HL-60/S4 treated with phorbol 12-myristate 13-acetate at 8.2 ng/mL for 4 days and 3 days (cell line): Measurements from ENCODE around the gene NSG1.

Experiments used
- in situ Hi-C: fragments of 300-500 bp; cut with MboI; formaldehyde crosslinking; loops from 2 replicates; pipeline ENCODE4 v1.15.0; 2022; ENCODE audit warnings: low sequenced_read_pairs

The NSG1 gene

GRCh38 chr4:4428966-4429875, 42.3 kb downstream of the NSG1 start:
- in situ Hi-C loops = no loop called here

GRCh38 chr4:4430492-4431195, 43.7 kb downstream of the NSG1 start:
- in situ Hi-C loops = no loop called here

- in situ Hi-C loops = no loop called here
These were observed 45.6 kb downstream of the NSG1 start for GRCh38 chr4:4432341-4433125.

GRCh38 chr4:4433941-4434340, 47.0 kb downstream of the NSG1 start:
- in situ Hi-C loops = no loop called here

GRCh38 chr4:4436244-4436823, 49.4 kb downstream of the NSG1 start:
- in situ Hi-C loops = no loop called here

- in situ Hi-C loops = no loop called here
These were observed 51.0 kb downstream of the NSG1 start for GRCh38 chr4:4437798-4438470.

- in situ Hi-C loops = no loop called here
These were observed 52.0 kb downstream of the NSG1 start for GRCh38 chr4:4438891-4439290.

GRCh38 chr4:4439782-4440181, 52.9 kb downstream of the NSG1 start:
- in situ Hi-C loops = no loop called here

DNA sequence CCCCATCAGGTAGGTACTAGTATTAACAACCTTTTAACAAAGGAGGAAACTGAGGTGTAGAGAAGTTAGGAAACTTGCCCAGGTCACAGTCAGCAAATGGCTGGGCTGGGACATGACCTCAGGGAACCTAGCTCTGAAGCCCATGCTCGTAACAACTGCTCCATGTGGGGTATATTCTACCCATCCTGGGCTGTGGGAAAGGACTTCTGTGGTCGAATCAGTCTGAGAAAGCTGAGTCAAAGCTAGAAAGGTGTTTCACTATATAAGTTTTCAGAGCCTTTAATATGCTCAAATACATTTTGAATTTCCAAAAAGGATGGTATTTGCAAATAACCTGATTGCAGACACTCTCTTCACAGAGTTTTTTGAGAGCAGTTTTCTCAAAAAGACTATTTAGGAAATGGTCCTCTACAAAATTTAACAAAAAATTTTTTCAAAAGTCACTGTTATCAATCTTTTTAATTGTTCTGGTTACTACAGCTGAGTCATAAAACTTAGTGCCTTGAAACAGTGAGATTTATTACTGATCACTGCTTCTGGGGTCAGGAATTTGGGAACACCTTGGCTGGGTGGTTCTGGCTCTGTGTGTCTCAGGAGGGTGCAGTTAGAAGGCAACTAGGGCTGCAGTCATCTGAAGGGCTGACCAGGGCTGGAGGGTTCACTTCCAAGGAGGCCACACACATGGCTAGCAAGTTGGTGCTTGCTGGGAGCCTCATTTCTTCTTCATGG, 53.6 kb downstream of the NSG1 start:
- in situ Hi-C loops = no loop called here

GRCh38 chr4:4443821-4444220, 56.9 kb downstream of the NSG1 start:
- in situ Hi-C loops = no loop called here

- in situ Hi-C loops = no loop called here
These were observed 59.5 kb downstream of the NSG1 start for GRCh38 chr4:4446434-4446833.

DNA sequence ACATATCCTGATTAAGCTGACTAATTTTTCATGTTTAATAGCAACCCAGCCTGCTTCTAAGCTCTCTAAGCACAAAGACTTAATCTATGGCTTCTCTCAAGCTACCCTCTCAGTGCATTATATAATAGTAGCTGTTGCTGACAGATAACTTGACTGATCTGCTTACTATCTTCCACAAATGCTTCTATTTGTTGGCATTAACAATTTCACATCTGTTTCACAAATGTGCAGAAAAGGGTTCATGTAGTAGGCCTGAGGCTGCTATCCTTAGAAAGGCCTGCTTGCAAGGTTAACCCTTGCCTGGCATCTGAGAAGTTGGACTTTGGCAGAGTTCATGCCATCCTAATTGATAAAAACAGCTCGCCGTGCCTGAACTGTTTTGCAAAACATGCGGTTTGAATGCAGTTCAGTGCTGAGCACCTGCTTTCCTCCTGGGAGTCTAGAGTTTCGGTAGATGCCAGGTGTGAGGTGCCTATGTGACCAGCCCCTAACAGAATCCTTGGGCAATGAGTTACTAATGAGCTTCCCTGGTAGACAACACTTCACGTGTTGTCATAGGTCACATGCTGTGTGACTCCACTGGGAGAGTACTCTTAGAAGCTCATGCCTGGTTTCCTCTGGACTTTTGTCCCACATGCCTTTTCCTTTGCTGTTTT, 68.4 kb downstream of the NSG1 start:
- in situ Hi-C loops = no loop called here

DNA sequence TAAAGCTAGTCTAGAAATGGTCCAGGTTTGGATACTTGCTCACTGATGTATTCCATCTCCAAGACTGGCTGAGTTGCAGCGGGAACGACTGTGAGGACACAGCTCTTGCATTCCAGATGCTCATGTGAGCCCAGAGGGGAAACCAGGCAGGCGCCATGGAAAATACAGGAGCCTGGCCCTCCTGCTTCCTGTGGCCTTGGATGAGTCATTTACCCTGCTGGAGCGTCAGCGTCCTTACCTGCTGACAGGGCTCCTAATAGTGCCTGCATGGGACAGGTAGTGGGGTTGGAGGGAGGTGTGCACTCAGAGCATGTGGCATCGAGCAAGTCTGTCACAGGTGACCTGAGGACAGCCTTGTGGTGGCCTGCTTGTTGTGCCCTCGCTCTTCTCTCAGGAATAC, 69.4 kb downstream of the NSG1 start:
- in situ Hi-C loops = no loop called here

GRCh38 chr4:4456816-4457578, 70.1 kb downstream of the NSG1 start:
- in situ Hi-C loops = no loop called here

DNA sequence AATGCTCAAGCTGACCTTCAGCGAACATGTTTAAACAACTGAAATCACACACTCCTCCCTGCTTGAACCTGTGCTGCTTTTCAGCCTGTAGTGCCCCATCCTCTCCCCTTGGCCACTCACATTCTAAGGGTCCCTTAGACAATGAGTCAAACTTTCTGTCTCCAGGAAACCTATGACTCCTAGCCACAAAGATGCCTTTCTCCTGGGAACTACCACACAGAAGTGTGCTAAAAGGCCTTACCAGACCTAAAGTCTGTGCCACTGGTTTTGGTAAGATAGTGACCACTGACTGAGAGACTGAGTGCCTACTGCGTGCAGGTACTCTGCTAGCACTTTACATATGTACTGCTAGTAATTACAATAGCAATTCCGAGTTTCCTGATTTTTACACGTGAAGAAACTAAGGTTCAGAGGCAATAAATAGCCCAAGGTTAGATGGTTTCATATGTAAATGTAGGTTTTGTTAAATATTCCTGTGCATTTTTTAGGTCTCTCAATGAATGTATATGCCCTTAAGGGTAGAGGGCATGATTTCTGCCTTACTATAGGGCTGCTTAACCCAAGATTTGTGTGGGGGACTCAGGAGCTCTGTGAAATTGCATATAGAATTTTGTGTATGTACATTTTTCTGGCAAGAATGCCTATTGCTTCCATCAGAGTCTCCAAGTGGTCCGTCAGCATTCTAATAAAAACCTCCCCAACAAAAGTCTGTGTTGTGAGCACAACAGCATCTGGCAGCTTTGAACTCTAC, 71.1 kb downstream of the NSG1 start:
- in situ Hi-C loops = no loop called here

DNA sequence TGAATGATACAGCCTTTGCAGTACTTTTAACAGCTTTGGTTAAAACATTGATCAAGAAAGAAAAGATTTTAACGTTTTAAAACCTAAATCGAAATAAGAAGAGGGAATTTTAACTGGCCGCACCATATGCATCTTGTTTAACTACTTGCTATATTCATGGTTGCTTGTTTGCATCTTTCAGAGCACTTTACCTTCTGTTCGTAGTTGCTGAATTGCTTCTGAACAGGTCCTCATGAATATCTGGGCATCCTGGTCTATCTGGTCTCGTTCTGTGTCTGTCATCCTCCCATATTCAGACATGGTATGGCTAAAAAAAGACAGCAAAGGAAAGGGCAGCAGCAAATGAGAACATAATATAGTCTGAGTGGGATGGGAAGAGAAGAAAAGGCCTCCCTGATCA, 72.3 kb downstream of the NSG1 start:
- in situ Hi-C loops = no loop called here

- in situ Hi-C loops = no loop called here
These were observed 73.9 kb downstream of the NSG1 start for GRCh38 chr4:4460759-4461158.

DNA sequence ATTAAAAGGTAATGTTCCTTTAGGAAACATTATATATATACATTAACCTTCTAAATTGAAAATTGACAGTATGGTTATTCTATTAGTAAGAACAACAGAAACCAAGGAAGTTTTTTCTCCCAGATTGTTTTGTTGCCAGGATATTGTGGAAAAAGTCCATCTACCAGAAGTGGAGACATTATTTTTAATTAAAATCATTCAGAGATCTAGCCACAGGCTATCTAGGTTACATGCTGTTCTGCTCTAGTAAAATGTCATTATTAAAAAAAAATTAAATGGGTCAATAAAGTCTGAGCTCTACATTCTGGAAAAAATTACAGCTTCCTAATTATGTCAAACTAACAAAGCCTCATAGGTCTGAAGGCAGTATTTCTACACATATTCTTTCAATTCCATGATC, 74.3 kb downstream of the NSG1 start:
- in situ Hi-C loops = no loop called here
